Measurements from ENCODE around the gene DMAC2L.

DNA sequence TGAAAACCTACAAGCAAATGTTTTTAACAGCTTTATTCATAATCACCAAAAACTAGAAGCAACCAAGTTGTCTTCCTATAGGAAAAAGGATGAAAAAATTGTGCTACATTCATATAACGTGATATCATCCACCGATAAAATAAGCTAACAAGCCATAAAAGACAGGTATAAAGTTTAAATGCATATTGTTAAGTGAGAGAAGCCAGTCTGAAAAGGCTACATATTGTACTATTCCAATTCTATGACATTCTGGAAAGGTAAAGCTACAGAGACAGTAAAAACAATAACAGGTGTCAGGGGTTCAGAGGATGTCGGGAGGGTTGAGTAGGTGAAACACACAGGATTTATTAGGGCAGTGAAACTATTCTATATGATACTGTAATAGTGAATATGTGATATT, 61.8 kb downstream of the DMAC2L start:
- no peak for TF ChIP-seq POLR2A (IDR thresholded peaks at IDR 0.05; ENCODE audit: low read length)
- TF ChIP-seq GATA1 (IDR thresholded peaks at IDR 0.05; ENCODE audit: low read depth, low read length) = no peak

Measured in erythroblast (primary cell).